Smooth muscle cell (in vitro differentiated cells): ENCODE measurements around the gene C16orf89. TPM values are rescaled to one million over a fixed set of nuclear protein-coding genes. Genes with fewer than 3 reads are reported as not detected.

Experiments
- DNase-seq: peaks from one replicate; lab custom pipeline; 2025; ENCODE audit not compliant: unreplicated experiment; lab: John Stamatoyannopoulos, UW
- H2AFZ ChIP-seq: fragments of 200-600 bp; sonication (generic); 2 replicates; pipeline ENCODE4 v1.6.0; 2016; ENCODE audit warnings: antibody characterized with exemption, low read depth, mild to moderate bottlenecking
- H3F3A ChIP-seq: fragments of 200-600 bp; sonication (generic); 2 replicates; pipeline ENCODE4 v1.6.0; 2017; ENCODE audit warnings: antibody characterized with exemption, low read depth
- H3K27ac ChIP-seq: fragments of 200-600 bp; sonication (generic); 2 replicates; pipeline ENCODE4 v1.5.1; 2016; ENCODE audit warnings: low read depth, mild to moderate bottlenecking
- H3K27me3 ChIP-seq: fragments of 200-600 bp; sonication (generic); 2 replicates; pipeline ENCODE4 v1.6.1; 2016; ENCODE audit warnings: low read depth, mild to moderate bottlenecking
- H3K36me3 ChIP-seq: fragments of 200-600 bp; sonication (generic); 2 replicates; pipeline ENCODE4 v1.5.1; 2016; ENCODE audit warnings: low read depth
- H3K4me1 ChIP-seq: fragments of 200-600 bp; sonication (generic); 2 replicates; pipeline ENCODE4 v1.5.1; 2016; ENCODE audit warnings: low read depth
- H3K4me2 ChIP-seq: fragments of 200-600 bp; sonication (generic); 2 replicates; pipeline ENCODE4 v1.6.0; 2016; ENCODE audit warnings: mild to moderate bottlenecking
- H3K4me3 ChIP-seq: fragments of 200-600 bp; sonication (generic); 2 replicates; pipeline ENCODE4 v1.5.1; 2016; ENCODE audit warnings: mild to moderate bottlenecking
- H3K79me2 ChIP-seq: fragments of 200-600 bp; sonication (generic); 2 replicates; pipeline ENCODE4 v1.6.0; 2016; ENCODE audit warnings: low read depth, mild to moderate bottlenecking
- H3K9ac ChIP-seq: fragments of 200-600 bp; sonication (generic); 2 replicates; pipeline ENCODE4 v1.6.0; 2016; ENCODE audit warnings: low read depth
- H3K9me3 ChIP-seq: fragments of 200-600 bp; sonication (generic); replicated peaks from 2 replicates; pipeline ENCODE4 v1.5.1; 2016; ENCODE audit warnings: low read depth
- H4K20me1 ChIP-seq: fragments of 200-600 bp; sonication (generic); 2 replicates; pipeline ENCODE4 v1.6.0; 2016; ENCODE audit warnings: low read depth
- CTCF ChIP-seq: fragments of 200-600 bp; sonication (generic); IDR thresholded peaks from 2 replicates; pipeline ENCODE4 v1.5.1; 2017; ENCODE audit warnings: borderline replicate concordance, mild to moderate bottlenecking, antibody characterized with exemption; ENCODE audit not compliant: insufficient read depth, poor library complexity, severe bottlenecking
- WGBS: methylation state at CpG from one replicate; pipeline ENCODE4 v1.1.7; 2016; ENCODE audit warnings: low lambda C conversion rate; 5-methylcytosine and 5-hydroxymethylcytosine counted together
- polyA plus RNA-seq: library from polyadenylated mRNA; unstranded; fragments of >200 nt; fragmentation: Nextera tagmentation; extraction: Ambion mirVana; gene quantifications from 2 replicates; pipeline ENCODE4 v1.2.1, GENCODE V29; 2016
- total RNA-seq: library from RNA; depleted of rRNA; stranded (reverse); fragments of >200 nt; gene quantifications from 2 replicates; pipeline ENCODE4 v1.2.3, GENCODE V29; 2014

Gene C16orf89
- total and polyA plus RNA-seq, 2 experiments from 2014 or later = not detected

GRCh38 chr16:5011637-5012036, 54.1 kb downstream of the C16orf89 start:
- Histone ChIP-seq H3F3A (no peaks in the 10 kb centered on the region), H2AFZ (no peak overlapping the region), H3K36me3 (no peaks in the 10 kb centered on the region), H3K4me2 (no peak overlapping the region), H3K27me3 (peaks cover 5% of the 10 kb centered on the region), H4K20me1 (no peaks in the 10 kb centered on the region), H3K4me1 (no peaks in the 10 kb centered on the region), H3K4me3 (no peak overlapping the region), H3K9ac (no peak overlapping the region), H3K9me3 (no peaks in the 10 kb centered on the region), H3K79me2 (no peaks in the 10 kb centered on the region), H3K27ac (no peak overlapping the region)
- DNase-seq = no peak
- WGBS = 76% methylated on average over 4 of the region's 4 CpGs
- no peak for TF ChIP-seq CTCF

GRCh38 chr16:5010576-5011329, 55.0 kb downstream of the C16orf89 start:
- no peak overlapping the region for H3K27ac ChIP-seq
- H3K9ac ChIP-seq = no peak overlapping the region
- no peak overlapping the region for H2AFZ ChIP-seq
- H3K27me3 ChIP-seq = peaks cover 5% of the 10 kb centered on the region
- no peak overlapping the region for H3K4me2 ChIP-seq
- 75% methylated on average over 15 of the region's 15 CpGs for WGBS
- no peak overlapping the region for H3K4me3 ChIP-seq
- H3K9me3 ChIP-seq = no peaks in the 10 kb centered on the region
- no peaks in the 10 kb centered on the region for H3F3A ChIP-seq
- no peaks in the 10 kb centered on the region for H3K79me2 ChIP-seq
- no peaks in the 10 kb centered on the region for H3K4me1 ChIP-seq
- no peaks in the 10 kb centered on the region for H4K20me1 ChIP-seq
- TF ChIP-seq CTCF = no peak
- H3K36me3 ChIP-seq = no peaks in the 10 kb centered on the region
- DNase-seq = no peak

- no peak for DNase-seq
- 91% methylated on average over 18 of the region's 18 CpGs for WGBS
Measured at GRCh38 chr16:5008311-5008731, 57.4 kb downstream of the C16orf89 start.

More at GRCh38 chr16:5008311-5008731, 57.4 kb downstream of the C16orf89 start:
- H3K27me3 ChIP-seq = peaks cover 5% of the 10 kb centered on the region
- no peaks in the 10 kb centered on the region for H3K36me3 ChIP-seq
- no peaks in the 10 kb centered on the region for H3K9me3 ChIP-seq
- no peak overlapping the region for H3K4me2 ChIP-seq
- H3K9ac ChIP-seq = no peak overlapping the region
- no peak overlapping the region for H3K4me3 ChIP-seq
- TF ChIP-seq CTCF = no peak
- H3F3A ChIP-seq = no peaks in the 10 kb centered on the region
- H3K27ac ChIP-seq = no peak overlapping the region
- H3K79me2 ChIP-seq = no peaks in the 10 kb centered on the region
- H3K4me1 ChIP-seq = no peaks in the 10 kb centered on the region
- H2AFZ ChIP-seq = no peak overlapping the region
- no peaks in the 10 kb centered on the region for H4K20me1 ChIP-seq
